ENCODE measurements around the gene TMCC1. TPM values are rescaled to one million over a fixed set of nuclear protein-coding genes. Genes with fewer than 3 reads are reported as not detected.

TMCC1 gene
- total and polyA plus RNA-seq, 4 donors = 10.2 to 60.0 (median 11.0) TPM

DNA sequence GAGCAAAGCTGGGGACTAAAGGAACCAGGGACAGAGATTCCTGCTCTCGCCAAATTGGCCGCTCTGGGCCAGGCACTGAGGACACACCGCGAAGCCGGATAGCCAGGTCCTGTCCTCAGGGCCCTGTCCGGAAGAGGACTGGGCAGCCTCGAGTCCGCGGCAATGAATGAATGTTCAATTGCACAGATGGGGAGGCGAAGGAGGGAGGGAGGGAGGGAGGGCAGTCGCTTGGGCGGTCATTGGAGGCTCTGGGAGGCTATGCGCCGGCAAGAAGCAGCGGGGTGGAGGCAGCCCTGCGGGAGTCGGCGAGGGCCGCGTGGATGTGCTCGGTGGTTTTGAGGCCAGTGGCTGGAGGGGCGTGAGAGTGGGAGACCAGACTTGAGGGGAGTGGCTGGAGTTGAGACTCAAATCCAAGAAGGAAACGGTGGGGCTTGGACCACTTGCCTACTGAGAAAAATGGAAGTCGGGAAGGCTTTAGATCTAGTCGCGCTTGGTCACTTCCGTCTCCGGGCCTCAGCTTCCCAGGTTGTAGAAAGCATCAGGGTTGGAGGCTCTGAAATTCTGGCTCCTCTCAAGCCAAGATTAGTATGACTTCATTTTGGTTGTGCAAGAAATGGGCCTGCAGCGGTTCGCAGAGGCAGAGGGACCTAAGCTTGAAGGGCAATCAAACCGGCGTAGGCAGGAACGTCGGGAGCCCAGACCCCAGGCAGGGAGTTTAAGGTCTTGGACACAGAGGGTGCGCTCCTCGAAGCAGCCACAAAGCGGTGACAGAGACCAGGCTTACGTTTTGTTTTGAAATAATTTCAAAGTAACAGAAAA lies 266.0 kb downstream of the TMCC1 start (continued):
- TF ChIP-seq, protein P1, sequence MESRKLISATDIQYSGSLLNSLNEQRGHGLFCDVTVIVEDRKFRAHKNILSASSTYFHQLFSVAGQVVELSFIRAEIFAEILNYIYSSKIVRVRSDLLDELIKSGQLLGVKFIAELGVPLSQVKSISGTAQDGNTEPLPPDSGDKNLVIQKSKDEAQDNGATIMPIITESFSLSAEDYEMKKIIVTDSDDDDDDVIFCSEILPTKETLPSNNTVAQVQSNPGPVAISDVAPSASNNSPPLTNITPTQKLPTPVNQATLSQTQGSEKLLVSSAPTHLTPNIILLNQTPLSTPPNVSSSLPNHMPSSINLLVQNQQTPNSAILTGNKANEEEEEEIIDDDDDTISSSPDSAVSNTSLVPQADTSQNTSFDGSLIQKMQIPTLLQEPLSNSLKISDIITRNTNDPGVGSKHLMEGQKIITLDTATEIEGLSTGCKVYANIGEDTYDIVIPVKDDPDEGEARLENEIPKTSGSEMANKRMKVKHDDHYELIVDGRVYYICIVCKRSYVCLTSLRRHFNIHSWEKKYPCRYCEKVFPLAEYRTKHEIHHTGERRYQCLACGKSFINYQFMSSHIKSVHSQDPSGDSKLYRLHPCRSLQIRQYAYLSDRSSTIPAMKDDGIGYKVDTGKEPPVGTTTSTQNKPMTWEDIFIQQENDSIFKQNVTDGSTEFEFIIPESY (IDR thresholded peaks at IDR 0.05) = no peak
- TF ChIP-seq SP1 (IDR thresholded peaks at IDR 0.05) = no peak
- TF ChIP-seq, protein P2, sequence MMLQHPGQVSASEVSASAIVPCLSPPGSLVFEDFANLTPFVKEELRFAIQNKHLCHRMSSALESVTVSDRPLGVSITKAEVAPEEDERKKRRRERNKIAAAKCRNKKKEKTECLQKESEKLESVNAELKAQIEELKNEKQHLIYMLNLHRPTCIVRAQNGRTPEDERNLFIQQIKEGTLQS (IDR thresholded peaks at IDR 0.05) = no peak

DNA sequence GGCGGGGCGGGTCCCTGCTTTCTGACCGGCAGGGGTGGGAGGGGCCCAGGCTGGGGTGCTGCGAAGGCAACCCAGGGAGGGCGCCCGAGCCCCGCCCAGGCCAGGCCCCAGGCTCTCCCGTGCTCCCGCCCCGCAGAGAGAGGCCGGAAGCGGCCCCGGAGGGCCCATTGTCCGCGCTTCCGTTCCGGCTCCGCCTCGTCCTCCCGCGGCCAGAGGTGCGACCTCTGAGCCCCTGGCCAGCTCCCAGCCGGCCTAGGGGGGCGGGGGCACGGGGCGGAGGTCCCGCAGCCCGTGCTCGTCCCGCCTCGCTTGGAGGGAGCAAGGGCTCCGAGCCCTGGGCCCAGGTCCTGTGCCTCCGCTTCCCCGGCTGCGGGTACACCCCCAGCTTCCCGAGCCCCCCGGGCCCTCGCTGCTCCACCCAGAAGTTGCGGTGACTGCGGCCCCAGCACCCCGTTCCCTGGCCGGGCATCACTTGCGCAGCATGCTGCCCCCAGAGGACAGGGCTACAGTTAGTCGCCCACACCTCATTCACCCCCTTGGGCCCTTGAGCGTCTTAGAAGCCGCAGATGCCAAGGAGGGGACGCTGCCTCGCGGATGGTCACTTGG lies 266.7 kb downstream of the TMCC1 start:
- Histone ChIP-seq H3K36me3 (ENCODE audit: control insufficient read depth in 4 of 4, insufficient read depth in 3 of 4, low read depth in 1 of 4, low read length in 3 of 4) (no peaks in the 10 kb centered on the region), H3K4me3 (ENCODE audit: low read depth in 1 of 3, low read length in 3 of 3) (peak overlapping the region; percentile 73 to 76 (median 73)), H3K4me1 (ENCODE audit: control insufficient read depth in 4 of 4, insufficient read depth in 4 of 4, low read length in 3 of 4) (peaks cover 2 to 39% (median 25%) of the 10 kb centered on the region in 4 donors), H3K27ac (ENCODE audit: low read depth in 1 of 2, low read length in 2 of 2) (peak overlapping the region; percentile 94 to 96), H3K9ac (ENCODE audit: low read depth in 1 of 2, low read length in 2 of 2) (peak overlapping the region; percentile 63 to 67), H3K9me3 (ENCODE audit: control insufficient read depth in 4 of 4, low read length in 3 of 4) (no peaks in the 10 kb centered on the region), H3K27me3 (ENCODE audit: control insufficient read depth in 4 of 4, insufficient read depth in 4 of 4, low read length in 3 of 4) (no peaks in the 10 kb centered on the region)
- under 1% methylated on average over 49 of the region's 49 CpGs for WGBS
- TF ChIP-seq, protein P1 (IDR thresholded peaks at IDR 0.05) = no peak
- TF ChIP-seq NR2F2 (IDR thresholded peaks at IDR 0.05) (peak; percentile 18), RXRA (IDR thresholded peaks at IDR 0.05) (no peak), RAD21 (IDR thresholded peaks at IDR 0.05) (peak in 1 of 2 donors; percentile 46), EGR1 (IDR thresholded peaks at IDR 0.05; ENCODE audit: low read depth in 2 of 2) (no peak), TAF1 (conservative IDR thresholded peaks at IDR 0.05) (no peak), SP1 (IDR thresholded peaks at IDR 0.05) (peak; percentile 19), FOXA1 (IDR thresholded peaks at IDR 0.05) (no peak), GABPA (IDR thresholded peaks at IDR 0.05 in 1 of 2, conservative IDR thresholded peaks at IDR 0.05 in 1 of 2) (peak; percentile 75 to 91), HNF4G (IDR thresholded peaks at IDR 0.05) (no peak)
- TF ChIP-seq, protein P3, sequence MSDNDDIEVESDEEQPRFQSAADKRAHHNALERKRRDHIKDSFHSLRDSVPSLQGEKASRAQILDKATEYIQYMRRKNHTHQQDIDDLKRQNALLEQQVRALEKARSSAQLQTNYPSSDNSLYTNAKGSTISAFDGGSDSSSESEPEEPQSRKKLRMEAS (IDR thresholded peaks at IDR 0.05) = no peak
- TF ChIP-seq, protein P4, sequence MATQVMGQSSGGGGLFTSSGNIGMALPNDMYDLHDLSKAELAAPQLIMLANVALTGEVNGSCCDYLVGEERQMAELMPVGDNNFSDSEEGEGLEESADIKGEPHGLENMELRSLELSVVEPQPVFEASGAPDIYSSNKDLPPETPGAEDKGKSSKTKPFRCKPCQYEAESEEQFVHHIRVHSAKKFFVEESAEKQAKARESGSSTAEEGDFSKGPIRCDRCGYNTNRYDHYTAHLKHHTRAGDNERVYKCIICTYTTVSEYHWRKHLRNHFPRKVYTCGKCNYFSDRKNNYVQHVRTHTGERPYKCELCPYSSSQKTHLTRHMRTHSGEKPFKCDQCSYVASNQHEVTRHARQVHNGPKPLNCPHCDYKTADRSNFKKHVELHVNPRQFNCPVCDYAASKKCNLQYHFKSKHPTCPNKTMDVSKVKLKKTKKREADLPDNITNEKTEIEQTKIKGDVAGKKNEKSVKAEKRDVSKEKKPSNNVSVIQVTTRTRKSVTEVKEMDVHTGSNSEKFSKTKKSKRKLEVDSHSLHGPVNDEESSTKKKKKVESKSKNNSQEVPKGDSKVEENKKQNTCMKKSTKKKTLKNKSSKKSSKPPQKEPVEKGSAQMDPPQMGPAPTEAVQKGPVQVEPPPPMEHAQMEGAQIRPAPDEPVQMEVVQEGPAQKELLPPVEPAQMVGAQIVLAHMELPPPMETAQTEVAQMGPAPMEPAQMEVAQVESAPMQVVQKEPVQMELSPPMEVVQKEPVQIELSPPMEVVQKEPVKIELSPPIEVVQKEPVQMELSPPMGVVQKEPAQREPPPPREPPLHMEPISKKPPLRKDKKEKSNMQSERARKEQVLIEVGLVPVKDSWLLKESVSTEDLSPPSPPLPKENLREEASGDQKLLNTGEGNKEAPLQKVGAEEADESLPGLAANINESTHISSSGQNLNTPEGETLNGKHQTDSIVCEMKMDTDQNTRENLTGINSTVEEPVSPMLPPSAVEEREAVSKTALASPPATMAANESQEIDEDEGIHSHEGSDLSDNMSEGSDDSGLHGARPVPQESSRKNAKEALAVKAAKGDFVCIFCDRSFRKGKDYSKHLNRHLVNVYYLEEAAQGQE (IDR thresholded peaks at IDR 0.05) = no peak
- TF ChIP-seq, protein P5, sequence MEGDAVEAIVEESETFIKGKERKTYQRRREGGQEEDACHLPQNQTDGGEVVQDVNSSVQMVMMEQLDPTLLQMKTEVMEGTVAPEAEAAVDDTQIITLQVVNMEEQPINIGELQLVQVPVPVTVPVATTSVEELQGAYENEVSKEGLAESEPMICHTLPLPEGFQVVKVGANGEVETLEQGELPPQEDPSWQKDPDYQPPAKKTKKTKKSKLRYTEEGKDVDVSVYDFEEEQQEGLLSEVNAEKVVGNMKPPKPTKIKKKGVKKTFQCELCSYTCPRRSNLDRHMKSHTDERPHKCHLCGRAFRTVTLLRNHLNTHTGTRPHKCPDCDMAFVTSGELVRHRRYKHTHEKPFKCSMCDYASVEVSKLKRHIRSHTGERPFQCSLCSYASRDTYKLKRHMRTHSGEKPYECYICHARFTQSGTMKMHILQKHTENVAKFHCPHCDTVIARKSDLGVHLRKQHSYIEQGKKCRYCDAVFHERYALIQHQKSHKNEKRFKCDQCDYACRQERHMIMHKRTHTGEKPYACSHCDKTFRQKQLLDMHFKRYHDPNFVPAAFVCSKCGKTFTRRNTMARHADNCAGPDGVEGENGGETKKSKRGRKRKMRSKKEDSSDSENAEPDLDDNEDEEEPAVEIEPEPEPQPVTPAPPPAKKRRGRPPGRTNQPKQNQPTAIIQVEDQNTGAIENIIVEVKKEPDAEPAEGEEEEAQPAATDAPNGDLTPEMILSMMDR (IDR thresholded peaks at IDR 0.05; ENCODE audit: low read depth, low read length, missing input control) = no peak
- TF ChIP-seq, protein P2 (IDR thresholded peaks at IDR 0.05) = no peak
- peak; percentile 85 for DNase-seq (ENCODE audit: low spot score)

All from liver (tissue), 9 donors.